HG03039 (cell line): ENCODE measurements around the gene CYP2D6.
"Not testable (repeated sequence)": the region's sequence is repeated elsewhere in the genome, so short reads cannot be mapped to it uniquely, and the experiment has no call there.

ENCODE experiments used
- ATAC-seq: cut with Tn5 transposase; IDR thresholded peaks from one replicate; pipeline ENCODE4 v1.9.1; 2021; ENCODE audit warnings: mild to moderate bottlenecking, moderate library complexity; ENCODE audit not compliant: unreplicated experiment

Gene CYP2D6

DNA sequence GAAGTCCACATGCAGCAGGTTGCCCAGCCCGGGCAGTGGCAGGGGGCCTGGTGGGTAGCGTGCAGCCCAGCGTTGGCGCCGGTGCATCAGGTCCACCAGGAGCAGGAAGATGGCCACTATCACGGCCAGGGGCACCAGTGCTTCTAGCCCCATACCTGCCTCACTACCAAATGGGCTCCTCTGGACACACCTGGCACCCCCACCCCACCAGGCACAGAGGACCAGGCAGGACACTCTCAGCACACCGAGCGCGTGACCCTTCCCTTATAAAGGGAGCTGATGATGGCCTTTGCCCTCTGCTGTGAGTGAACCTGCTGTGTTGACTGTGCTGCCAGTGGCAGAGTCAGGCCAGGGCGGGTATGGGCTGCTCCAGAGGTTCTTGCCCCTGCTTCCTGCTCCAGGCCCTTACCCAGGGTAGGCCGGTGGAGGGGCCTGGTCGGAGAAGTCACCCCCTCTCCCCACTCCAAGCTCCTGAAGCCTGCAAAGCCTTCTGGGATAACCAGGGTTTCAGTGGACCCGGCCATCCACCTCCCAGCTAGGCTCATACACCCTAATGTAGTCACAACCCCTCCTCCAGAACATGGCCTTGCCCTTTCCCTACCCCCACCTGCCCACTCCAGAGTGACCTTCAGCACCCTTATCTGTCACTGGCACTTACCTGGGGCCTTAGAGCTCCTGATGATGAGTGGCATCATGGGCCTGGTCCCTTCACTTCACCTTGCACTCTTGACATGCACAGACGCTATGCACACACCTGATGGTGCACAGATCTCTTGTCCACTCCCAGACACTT lies at the start of gene CYP2D6:
TSS of gene CYP2D6 (minus strand) at position 172 of the 793 bp plus-strand sequence. CDS start at position 153, 19 bp downstream.
- ATAC-seq: not testable (repeated sequence)

DNA sequence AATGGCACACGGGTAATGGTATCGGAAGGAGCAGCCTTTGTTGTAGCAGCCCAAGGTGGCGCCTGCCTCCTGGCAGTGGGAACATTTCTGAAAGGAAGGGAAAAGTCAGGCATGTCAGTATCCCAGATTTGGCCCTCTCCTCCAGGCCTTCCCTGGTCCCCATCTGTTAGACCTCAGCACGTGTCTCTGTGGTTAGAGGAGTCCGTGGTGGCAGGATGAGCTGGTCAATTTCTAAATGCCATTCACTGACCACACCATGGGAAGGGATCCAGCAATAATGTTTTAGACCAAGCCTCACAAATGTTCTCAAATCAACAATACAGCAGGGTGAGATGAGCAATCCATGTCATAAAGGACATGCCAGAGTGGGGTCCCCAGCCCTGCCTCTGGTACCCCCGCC lies 49.0 kb upstream of the CYP2D6 start:
- ATAC-seq: no peak

DNA sequence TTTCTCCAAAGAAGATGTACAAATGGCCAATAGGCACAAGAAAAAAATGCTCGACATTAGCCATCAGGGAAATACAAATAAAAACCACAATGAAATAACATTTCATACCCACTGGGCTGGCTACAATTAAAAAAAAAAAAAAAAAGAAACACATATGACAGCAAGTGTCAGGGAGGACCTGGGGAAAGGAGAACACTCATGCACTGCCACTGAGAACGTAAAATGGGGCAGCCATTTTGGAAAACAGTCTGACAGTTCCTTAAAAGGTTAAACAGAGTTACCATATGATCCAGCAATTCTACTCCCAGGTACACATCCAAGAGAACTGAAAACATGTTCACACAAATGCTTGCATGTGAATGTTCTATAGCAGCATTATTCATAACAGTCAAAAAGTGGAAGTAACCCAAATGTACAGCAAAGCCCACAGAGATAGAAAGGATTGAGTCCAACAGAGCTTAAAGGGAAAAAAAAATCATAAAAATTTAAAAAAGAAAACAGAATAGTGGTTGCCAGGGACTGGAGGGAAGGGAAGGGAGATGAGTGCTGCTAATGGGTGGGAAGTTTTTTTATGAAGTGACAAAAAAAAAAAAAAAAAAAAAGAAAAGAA lies 48.4 kb upstream of the CYP2D6 start:
- no peak for ATAC-seq

DNA sequence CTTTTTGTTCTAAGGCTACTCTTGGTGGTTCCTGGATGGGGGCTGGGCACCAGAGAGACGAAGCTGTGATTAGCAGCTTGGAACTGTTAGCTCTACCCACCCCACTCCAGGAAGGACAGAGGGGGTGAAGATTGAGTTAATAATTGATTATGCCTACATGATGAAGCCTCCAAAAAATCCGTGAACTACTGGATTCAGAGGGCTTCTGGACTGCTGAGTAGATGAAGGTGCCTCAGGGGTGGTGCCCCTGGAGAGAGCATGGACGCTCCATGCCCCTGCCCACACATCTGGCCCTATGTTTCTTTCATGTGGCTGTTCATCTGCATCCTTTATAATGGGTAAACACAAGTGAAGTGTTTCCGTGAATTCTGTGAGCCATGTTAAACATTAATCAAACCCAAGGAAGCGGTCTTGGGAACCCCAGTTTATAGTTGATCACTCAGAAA lies 47.3 kb upstream of the CYP2D6 start:
- no peak for ATAC-seq

DNA sequence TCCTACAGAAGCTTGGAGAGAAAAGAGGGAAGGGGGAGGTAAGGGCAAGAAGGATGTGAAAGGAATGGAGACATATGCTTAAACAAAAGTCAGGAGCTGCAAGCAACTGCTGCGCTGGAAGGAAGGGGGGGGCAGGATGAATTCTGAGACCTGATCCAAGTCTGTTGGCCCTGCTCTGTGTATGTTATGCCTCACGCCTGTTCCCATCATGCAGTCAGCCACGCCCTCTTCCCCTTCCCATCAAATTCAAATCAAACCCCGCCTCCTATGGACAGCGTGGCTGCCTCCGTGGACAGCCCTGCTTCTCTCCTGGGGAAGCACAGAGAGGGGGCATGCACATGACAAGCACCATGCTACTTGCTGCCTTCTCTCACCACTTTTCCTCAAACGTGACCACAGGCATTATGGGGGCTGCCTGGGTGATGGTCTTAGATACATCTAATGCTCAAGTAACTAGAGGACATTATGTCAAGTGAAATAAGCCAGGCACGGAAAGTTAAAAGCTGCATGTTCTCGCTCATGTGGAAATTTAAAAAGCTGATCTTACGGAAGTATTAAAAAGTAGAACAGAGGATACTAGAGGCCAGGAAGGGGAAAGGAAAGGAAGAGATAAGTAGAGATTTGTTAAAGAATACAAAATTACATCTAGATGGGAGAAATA lies 45.8 kb upstream of the CYP2D6 start:
- ATAC-seq: no peak

DNA sequence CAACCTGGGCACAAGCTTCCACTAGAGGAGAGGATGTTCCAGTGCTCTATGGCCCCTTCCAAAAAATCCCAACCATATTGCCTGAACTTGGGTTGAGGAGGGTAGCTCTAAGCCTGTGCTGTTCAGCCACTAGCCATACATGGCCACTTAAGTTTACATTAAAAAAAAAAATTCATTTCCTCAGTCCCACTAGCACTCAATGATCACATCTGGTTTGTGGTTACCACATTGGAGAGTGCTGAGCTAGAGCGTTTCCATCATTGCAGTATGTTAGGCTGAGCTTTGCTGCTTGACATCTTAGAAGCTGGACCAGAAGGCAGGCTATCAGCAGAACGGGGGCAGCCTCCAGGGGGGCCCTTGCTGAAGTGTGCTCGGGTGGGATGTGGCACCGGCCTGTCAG lies 43.5 kb upstream of the CYP2D6 start:
- ATAC-seq: no peak

DNA sequence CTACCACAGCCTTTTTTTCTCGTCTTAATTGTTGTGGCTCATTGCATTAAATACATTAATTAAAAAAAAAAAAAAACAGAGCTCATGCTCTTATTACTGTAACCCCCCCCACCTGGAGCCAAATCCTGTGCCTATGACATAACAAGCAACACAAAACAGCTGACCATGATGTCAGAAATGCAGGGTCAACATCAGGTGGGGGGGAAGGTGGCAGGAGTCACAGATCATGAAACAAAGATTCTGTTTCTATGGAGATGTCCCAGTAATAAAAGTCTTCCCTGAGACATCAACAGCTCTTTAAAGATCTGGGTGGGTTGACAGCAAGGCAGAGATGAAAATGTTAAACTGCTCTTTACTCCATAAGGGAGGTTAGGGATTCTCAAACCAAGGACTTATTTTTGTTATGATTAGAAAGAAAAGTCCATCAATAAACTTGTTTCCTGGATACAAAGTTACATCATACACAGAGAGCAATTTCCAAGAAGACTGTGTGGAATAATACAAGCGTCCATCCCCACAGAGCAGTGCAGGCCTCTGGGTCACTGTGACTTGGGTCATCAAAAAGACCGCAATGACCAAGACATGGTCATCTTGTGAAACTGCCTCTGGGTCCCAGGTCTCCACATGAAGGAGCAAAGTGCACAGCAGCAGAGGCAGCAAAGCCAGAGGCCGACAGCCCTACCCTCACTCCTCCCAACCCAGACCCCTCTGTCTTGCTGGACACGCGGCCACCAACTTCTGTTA lies 42.7 kb upstream of the CYP2D6 start:
- no peak for ATAC-seq

DNA sequence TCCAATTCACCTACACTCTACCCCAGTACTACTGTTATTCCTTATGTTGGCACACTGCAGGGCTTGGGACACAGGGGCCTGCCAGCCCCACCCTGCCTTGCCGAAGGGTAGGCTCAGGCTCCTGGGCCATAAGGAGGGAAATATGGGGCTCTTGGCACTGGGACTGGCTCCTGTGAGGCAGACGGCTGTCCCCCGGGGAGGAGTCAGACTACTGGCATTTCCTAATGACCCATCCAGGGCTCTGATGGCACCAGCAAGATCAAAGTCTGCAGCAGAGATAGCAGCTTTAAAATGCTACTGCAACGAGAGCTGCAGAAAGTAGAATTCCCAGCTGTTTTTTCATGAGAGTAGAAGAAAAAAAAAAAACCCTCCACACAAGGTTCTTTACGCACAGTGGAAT lies 42.2 kb upstream of the CYP2D6 start:
- ATAC-seq: no peak

DNA sequence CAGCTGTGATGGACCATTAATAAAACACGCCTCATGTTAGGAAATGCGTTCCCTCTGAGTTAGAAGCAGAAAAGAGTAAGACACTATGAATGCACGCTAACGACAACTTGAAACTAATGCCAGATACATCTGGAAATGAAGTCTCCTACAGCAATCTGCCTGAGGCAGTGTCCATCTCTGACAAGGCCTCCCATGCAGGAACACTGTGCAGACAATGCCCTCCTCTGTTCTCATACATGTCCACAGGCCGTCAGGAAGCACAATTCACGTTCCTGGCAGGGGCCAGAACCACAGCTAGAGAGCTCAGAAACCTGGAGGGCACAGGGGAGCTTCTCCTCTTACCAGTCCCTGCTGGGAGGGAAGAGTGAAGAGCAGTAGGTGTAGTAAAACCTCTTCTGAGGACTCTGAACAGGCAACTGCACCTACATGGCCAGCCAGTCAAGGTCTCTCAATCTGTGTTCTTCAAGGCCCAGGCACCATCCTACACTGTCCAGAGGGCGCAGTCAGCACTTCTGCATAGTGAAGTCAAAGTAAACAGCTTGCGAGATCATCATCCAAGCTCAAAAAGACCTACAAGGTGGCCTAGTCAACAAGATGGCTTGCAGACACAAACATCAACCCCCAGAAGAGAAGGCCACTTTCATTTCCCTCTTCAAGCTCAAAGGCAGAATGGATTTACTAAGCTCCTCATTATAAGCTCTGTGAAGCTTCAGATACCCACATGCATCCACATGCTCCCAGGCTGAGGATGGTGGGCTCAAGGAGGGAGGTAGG lies 41.5 kb upstream of the CYP2D6 start:
- no peak for ATAC-seq

DNA sequence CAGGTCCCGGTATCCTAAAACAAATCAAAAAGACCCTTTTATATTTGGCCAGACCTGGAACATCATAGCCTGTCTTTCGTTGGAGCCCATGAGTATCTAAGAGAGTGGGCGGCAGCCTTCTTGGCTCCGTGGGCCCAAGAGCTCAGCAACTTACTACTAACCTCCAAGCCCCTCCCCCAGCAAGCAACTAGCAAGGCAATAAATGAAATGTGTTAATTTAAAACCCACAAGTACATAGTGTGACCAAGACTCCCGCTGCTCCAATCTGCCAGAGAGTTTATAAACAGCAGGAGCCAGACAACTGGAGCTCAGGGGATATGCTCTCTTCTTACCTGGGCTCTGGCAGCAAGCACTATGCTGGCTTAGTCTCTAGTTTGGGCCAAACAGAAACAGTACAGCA lies 40.8 kb upstream of the CYP2D6 start:
- ATAC-seq: no peak

DNA sequence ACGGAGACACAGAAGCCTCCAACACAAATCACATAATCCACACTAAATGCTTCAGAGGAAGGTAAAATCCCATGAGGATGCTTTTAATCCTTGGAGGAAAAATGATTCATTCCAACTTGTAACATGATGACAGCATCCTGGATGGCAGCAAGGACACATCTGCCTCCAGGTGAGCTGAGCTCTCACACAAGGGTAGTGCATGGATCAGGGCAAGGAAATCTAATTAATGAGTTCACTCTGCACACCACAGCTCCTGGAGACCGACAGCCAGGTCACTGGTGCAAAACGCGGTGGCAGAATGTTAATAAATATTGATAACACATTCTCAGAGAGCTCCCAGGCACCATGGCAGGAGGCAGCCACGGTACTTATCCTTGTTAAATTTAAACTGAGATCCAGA lies 40.3 kb upstream of the CYP2D6 start:
- ATAC-seq: no peak

DNA sequence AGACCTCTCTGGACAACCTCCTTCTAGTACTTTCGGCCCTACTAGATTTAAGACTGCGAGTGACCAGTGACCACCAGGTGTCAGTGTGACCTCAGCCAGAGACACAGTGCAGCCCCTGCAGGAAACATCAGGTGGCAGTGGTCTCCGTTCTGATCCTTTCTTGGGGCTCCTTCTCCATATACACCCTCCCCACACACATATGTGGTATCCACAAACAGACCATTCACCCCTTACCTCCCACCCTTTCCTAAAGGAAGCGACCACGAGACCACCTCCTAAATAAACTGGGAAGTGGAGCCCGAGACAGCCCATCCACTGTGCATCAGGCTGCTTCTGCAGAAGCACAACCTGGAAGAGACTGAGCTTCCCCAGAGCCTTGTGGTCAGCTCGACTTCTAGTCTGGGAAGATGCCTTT lies 38.5 kb upstream of the CYP2D6 start:
- ATAC-seq: no peak

DNA sequence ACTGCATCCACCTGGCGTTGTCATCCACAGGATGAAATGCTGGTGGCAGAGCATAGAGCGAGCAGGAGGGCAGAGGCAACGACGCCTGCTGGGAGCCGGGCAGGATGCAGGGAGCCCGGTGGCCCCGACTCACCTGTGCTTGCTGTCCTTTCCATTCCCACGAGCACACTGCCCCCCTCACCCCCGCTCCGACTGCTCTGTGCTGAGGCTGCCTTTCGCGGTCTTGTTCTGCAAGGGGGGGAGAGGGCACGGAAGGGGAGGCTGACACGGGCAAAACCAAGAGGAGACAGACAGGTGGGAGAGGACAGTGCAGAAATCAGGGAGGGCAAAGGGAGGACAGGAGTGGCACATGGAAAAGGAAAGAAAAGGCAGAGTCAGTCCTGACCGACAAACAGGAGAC lies 37.9 kb upstream of the CYP2D6 start:
- no peak for ATAC-seq

DNA sequence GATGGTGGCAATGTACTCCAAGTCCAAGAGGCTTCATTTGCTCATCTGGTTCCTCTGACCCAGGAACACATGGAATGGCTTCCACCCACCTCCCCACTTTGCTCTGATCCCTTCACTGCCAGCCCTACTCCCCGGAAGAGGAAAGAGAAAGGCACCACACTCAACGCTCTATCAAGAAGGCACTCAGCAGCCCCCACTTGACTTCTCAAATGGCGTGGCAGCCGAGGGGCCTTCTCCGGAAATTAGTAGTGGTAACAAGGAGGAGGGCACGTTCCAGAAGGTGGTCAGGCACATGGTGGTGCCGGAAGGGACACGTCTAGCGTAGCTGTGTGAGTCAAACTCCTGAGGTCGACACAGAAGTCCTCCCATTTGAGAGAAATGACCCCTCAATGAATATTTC lies 36.5 kb upstream of the CYP2D6 start:
- ATAC-seq: no peak

DNA sequence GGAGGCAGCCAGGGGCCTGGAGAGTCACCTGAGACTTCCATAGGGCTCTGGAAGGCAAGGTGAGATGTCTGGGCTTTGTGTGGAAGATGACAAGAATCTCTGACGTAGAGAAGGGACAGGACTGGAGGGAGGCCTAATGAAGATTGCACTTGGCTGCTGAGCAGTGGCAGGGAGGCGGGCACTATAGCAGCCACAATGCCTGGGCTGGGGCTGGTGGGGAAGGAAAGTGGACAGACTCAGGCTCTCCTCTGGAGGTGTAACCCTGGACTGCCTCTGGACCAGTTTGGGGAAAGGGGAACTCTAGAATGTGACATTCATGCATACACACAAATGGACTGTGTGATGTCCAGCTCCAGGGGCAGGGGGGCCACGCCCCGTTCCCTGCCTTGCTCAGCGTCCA lies 34.3 kb upstream of the CYP2D6 start:
- no peak for ATAC-seq

DNA sequence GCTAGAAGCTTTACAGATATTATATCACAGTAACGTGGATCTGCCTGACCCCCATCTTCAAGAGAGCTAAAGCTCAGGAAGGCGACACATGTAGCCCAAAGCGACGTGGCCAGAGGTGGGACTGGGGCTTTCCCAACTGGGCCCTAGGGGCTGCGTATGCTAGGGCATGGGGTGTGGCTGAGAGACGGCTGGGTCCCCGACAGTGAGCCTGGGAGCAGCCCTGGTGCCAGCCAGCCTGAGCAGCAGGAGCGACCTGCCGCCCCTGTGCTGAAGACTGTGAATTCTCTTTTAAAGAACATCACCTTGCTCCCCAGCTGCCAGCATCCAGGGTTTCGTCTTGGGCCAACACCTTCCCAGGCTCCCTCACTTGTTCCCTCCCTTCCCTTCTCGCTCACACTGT lies 32.9 kb upstream of the CYP2D6 start:
- ATAC-seq: no peak

DNA sequence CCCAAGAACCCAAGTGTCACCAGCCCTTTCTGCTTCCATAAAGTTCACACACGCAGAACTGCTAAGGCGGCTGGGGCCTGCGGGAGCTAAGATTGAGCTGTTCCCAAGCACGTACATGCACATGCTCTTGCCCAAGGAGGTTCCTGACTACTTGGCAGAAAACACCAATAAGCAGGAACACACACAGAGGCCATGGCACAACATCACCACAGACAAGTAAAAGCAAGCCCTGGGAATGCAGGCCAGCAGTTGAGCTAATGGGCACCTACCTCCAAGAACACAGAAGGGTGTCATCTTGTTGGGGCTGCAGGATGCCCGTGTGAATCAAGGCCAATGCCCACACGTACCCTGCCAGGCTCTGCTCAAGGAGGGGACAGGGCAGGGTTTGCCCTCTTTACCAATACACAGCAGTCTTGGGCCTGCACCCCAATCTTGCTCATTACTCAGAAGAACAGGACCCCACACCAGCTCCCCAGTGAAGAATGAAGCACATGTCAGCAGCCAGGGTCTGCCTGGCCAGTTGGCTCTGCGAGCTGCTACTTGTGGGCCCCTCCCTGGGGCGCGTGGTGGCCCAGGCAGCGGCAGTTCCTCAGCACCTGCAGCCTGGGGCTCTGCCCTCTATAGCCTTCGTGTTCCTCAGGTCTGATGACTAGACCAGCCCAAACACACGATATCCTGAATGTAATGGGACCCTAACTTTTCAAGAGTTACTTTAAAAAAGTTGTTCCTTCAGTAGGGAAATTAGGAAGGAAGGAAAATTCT lies 32.3 kb upstream of the CYP2D6 start:
- ATAC-seq: no peak

DNA sequence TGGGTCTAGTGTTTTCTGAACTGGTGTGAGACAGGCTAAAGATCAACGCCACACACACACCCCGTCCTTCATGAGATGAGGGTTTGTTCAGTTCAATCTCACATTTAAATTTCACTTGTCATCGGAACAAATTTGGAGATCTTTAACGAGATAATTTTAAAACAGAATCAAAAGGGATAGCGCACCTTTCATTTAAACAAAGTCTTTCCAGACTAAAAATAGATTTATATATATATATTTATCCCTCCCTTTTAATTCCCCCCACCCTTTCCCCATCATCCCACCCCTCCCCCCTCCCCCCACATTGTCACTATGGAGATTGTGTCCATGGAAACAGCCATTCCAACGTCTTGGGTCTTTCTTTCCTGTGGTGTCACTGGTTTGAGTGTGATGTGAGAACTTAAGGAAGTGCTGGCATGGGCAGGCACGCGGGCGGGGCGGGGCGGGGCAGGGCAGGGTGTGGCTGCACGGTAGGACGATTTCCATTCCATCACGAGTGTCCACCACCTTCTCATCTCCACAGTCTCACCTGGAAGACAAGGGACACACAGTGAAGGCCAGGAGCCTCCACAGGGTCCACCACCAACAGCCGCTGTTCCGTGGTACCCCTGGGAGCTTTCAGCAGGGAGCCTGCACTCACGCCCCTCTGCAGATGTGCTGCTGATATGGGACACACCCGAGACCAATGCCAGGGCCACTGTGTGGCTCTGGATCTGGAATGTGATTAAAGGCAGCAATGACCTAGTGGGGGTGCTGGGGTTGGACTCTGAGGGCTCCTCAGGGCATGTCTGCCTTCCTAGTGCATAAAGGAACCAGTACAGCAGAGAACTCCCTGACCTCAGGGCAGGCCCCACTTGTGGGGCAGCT lies 30.5 kb upstream of the CYP2D6 start:
- ATAC-seq: no peak

DNA sequence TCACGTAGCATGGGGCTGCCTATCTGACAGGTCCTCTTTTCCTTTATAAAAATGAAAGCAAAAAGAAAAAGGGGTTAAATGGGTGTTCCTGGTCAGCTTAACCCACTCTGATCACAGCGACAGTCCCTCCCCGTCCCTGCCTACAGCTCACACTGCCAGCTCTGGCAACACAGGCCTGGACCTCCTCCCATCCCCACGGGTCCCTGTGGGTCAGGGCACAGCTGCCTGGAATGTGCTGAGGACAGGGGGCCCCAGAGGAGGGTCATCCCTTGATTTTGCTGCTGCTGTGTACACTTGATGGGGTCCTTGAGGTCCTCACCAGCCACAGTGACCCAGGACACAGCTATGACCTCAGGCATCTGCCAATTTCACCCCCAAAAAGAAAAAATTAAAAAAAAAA lies 29.6 kb upstream of the CYP2D6 start:
- ATAC-seq: no peak
